PC-9 (cell line): ENCODE data around the gene LCOR. TPM values are rescaled to one million over a fixed set of nuclear protein-coding genes. Genes with fewer than 3 reads are reported as not detected.

Experiments used
- BruUV-seq: library from RNA; stranded (reverse); fragments of 400-500 nt; replicated peaks from 2 replicates; lab custom pipeline; 2021; lab: Mats Ljungman, UMichigan
- CTCF ChIA-PET: fragments of 300-600 bp; sonication (Branson Sonifier 250); formaldehyde crosslinking; loops from one replicate; lab custom pipeline; 2022; ENCODE audit warnings: antibody characterized with exemption; lab: Charles Lee
- POLR2A ChIA-PET: fragments of 300-600 bp; sonication (Branson Sonifier 250); formaldehyde crosslinking; loops from one replicate; lab custom pipeline; 2022; ENCODE audit warnings: antibody characterized with exemption; ENCODE audit not compliant: unreplicated experiment; lab: Charles Lee
- DNase-seq, 2 experiments: peaks; one replicate each; pipeline versions ENCODE4 v3.0.0 to v3.0.0-alpha.2; 2015 to 2022; ENCODE audit warnings: mixed read lengths in 1 of 2
- H2AFZ ChIP-seq: fragments of 200-600 bp; sonication (generic); 2 replicates; pipeline ENCODE4 v1.8.1; 2017; ENCODE audit warnings: antibody characterized with exemption
- H3F3A ChIP-seq: fragments of 200-600 bp; sonication (generic); 2 replicates; pipeline ENCODE4 v1.8.1; 2017; ENCODE audit warnings: antibody characterized with exemption, mild to moderate bottlenecking, low read depth; ENCODE audit not compliant: insufficient read depth
- H3K27ac ChIP-seq: fragments of 200-600 bp; sonication (generic); 2 replicates; pipeline ENCODE4 v1.6.1; 2016; ENCODE audit warnings: mixed run types
- H3K27me3 ChIP-seq: fragments of 200-600 bp; sonication (generic); 2 replicates; pipeline ENCODE4 v1.6.1; 2016; ENCODE audit warnings: low read depth, mixed run types; ENCODE audit not compliant: insufficient read depth
- H3K36me3 ChIP-seq: fragments of 200-600 bp; sonication (generic); 2 replicates; pipeline ENCODE4 v1.6.1; 2016; ENCODE audit warnings: low read depth, mixed run types
- H3K4me1 ChIP-seq: fragments of 200-600 bp; sonication (generic); replicated peaks from 2 replicates; pipeline ENCODE4 v1.6.1; 2016; ENCODE audit warnings: mixed run types; ENCODE audit not compliant: insufficient read depth
- H3K4me2 ChIP-seq: fragments of 200-600 bp; sonication (generic); 2 replicates; pipeline ENCODE4 v1.6.1; 2017; ENCODE audit warnings: mixed run types
- H3K4me3 ChIP-seq: fragments of 200-600 bp; sonication (generic); 2 replicates; pipeline ENCODE4 v1.6.1; 2016; ENCODE audit warnings: mixed run types
- H3K79me2 ChIP-seq: fragments of 200-600 bp; sonication (generic); 2 replicates; pipeline ENCODE4 v1.6.1; 2017; ENCODE audit warnings: low read depth, mixed run types
- H3K9me2 ChIP-seq: fragments of 200-600 bp; sonication (generic); 2 replicates; pipeline ENCODE4 v1.8.1; 2017; ENCODE audit warnings: mild to moderate bottlenecking; ENCODE audit not compliant: insufficient read depth
- H3K9me3 ChIP-seq: fragments of 200-600 bp; sonication (generic); 2 replicates; pipeline ENCODE4 v1.8.1; 2016; ENCODE audit warnings: low read depth; ENCODE audit not compliant: insufficient read depth
- H4K20me1 ChIP-seq: fragments of 200-600 bp; sonication (generic); 2 replicates; pipeline ENCODE4 v1.8.1; 2017; ENCODE audit not compliant: insufficient read depth
- EZH2 ChIP-seq: fragments of 200-600 bp; sonication (generic); IDR thresholded peaks from 2 replicates; pipeline ENCODE4 v1.8.0; 2017; ENCODE audit warnings: antibody characterized with exemption, low read depth
- intact Hi-C: fragments of 100-400 bp; cut with micrococcal nuclease; formaldehyde crosslinking; loops from one replicate; pipeline ENCODE4 v1.10.0; 2022; ENCODE audit not compliant: unreplicated experiment
- total RNA-seq: library from RNA; stranded (reverse); gene quantifications from 2 replicates; pipeline ENCODE4 v1.2.3, GENCODE V29; 2021
- TF ChIP-seq, protein P1 (sequence below): fragments of 200-600 bp; sonication (generic); conservative IDR thresholded peaks from 2 replicates; pipeline ENCODE4 v1.6.1; 2017; ENCODE audit warnings: mixed run types, antibody characterized with exemption, mild to moderate bottlenecking, moderate library complexity

LCOR gene
- total RNA-seq, 1 experiment from 2014 or later, result 36.4 TPM

DNA sequence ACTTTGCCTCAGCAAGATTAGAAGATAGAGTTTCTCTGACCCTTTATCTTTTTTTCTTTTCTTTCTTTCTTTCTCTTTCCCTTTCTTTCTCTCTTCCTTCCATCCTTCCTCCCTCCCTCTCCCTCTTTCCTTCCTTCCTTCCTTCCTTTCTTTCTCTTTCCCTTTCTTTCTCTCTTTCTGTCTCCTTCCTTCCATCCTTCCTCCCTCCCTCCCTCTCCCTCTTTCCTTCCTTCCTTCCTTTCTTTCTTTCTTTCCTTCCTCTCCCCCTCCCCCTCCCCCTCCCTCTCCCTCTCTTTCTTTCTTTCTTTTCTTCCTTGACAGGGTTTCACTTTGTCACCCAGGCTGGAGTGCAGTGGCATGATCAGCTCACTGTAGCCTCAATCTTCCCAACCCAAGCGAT lies 40.2 kb upstream of the LCOR start:
- TF ChIP-seq, protein P1, sequence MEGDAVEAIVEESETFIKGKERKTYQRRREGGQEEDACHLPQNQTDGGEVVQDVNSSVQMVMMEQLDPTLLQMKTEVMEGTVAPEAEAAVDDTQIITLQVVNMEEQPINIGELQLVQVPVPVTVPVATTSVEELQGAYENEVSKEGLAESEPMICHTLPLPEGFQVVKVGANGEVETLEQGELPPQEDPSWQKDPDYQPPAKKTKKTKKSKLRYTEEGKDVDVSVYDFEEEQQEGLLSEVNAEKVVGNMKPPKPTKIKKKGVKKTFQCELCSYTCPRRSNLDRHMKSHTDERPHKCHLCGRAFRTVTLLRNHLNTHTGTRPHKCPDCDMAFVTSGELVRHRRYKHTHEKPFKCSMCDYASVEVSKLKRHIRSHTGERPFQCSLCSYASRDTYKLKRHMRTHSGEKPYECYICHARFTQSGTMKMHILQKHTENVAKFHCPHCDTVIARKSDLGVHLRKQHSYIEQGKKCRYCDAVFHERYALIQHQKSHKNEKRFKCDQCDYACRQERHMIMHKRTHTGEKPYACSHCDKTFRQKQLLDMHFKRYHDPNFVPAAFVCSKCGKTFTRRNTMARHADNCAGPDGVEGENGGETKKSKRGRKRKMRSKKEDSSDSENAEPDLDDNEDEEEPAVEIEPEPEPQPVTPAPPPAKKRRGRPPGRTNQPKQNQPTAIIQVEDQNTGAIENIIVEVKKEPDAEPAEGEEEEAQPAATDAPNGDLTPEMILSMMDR, result no peak
- no peak for TF ChIP-seq EZH2
- POLR2A ChIA-PET, result no interaction called here
- Histone ChIP-seq H3K9me3 (no peaks in the 10 kb centered on the region), H3K27ac (no peak overlapping the region), H4K20me1 (no peaks in the 10 kb centered on the region), H3K79me2 (no peaks in the 10 kb centered on the region), H3K4me2 (no peak overlapping the region), H3K36me3 (no peaks in the 10 kb centered on the region), H3K4me3 (no peak overlapping the region), H3F3A (no peaks in the 10 kb centered on the region), H3K4me1 (no peaks in the 10 kb centered on the region), H3K9me2 (no peaks in the 10 kb centered on the region), H3K27me3 (no peaks in the 10 kb centered on the region), H2AFZ (no peak overlapping the region)
- BruUV-seq, result no TSS peak
- CTCF ChIA-PET, result no interaction called here
- DNase-seq, result no peak
- intact Hi-C loops, result no loop called here

DNA sequence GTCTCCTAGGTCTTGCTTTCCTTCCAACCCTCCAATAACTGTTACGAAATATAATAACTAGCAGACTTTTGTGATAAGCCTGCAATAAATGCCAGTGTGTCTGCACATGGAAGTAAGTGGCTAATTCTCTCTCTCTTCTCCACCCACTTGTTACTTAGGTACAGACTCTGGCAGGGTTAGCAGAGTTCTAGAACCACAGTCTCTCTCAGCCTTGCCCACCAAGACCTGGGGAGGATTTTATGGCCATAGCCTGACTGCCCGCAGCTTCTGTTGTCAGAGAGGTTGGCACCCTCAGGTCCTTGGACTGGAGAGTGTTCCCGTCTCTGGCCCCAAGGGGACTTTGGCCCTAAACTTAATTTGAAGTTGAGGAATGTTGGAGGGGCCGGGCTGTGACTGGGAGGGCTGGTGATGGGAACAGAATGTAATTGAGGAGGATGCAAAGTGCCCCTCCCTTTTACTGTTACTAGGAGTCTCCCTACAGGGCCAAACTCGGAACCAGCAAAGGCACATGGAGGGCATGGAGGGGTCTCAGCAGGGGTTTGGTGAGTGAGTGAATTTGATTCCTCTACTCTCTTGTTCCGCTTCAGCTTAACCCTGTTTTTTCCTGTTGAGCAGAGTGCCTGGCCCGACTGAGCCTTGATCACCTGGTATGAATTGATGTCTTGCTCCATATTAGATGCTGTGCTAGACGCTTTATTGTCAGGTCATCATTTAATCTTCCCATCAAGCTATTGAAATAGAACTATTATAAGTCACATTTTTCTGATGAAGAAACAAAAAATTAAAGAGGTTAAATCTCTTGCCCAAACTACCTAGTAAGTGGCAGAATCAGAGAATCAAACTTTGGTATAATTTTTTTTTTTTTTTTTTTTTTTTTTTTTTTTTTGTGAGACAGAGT lies 37.0 kb upstream of the LCOR start:
- no peaks in the 10 kb centered on the region for H3K9me2 ChIP-seq
- no peak overlapping the region for H3K27ac ChIP-seq
- BruUV-seq, result no TSS peak
- no peaks in the 10 kb centered on the region for H3K36me3 ChIP-seq
- DNase-seq, result no peak
- H4K20me1 ChIP-seq, result no peaks in the 10 kb centered on the region
- H3K9me3 ChIP-seq, result no peaks in the 10 kb centered on the region
- H3F3A ChIP-seq, result no peaks in the 10 kb centered on the region
- no peak overlapping the region for H3K4me3 ChIP-seq
- no peaks in the 10 kb centered on the region for H3K4me1 ChIP-seq
- no peaks in the 10 kb centered on the region for H3K79me2 ChIP-seq
- H2AFZ ChIP-seq, result no peak overlapping the region
- no peak overlapping the region for H3K4me2 ChIP-seq
- H3K27me3 ChIP-seq, result no peaks in the 10 kb centered on the region
- POLR2A ChIA-PET, result no interaction called here
- CTCF ChIA-PET, result no interaction called here
- intact Hi-C loops, result no loop called here
- no peak for TF ChIP-seq EZH2
- TF ChIP-seq, protein P1, result no peak

DNA sequence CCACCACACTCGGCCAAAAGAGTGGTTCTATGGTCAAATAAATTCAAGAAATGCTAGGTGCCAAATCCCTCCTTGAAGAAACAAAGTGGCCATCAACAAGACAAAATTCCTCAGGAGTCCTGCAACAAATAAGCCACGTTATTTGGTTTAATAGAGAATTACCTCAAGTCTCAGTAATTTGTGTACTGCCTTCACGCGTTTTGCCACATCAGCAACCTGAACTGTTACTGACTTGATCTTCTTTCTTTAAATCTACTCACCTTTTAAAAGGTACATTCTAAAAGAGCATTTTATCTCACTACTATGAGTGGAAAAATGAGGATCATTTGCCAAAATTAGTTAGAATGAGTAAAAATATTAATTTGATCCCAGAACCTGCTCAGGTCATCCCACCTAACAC lies 34.6 kb upstream of the LCOR start:
- Histone ChIP-seq H4K20me1 (no peaks in the 10 kb centered on the region), H3K27me3 (no peaks in the 10 kb centered on the region), H2AFZ (no peak overlapping the region), H3K4me1 (no peaks in the 10 kb centered on the region), H3K79me2 (no peaks in the 10 kb centered on the region), H3K4me3 (no peak overlapping the region), H3F3A (no peaks in the 10 kb centered on the region), H3K9me3 (no peaks in the 10 kb centered on the region), H3K36me3 (no peaks in the 10 kb centered on the region), H3K4me2 (no peak overlapping the region), H3K9me2 (no peaks in the 10 kb centered on the region), H3K27ac (no peak overlapping the region)
- TF ChIP-seq, protein P1, result no peak
- no peak for TF ChIP-seq EZH2
- no TSS peak for BruUV-seq
- ChIA-PET CTCF (no interaction called here), POLR2A (no interaction called here)
- DNase-seq, result no peak
- intact Hi-C loops, result no loop called here
